ENCODE measurements around the gene TMOD1.

Gene TMOD1

GRCh38 chr9:97511655-97512427 is 10.4 kb downstream of the TMOD1 start:
- DNase-seq = peak in 1 of 42 donors; percentile 33
- intact Hi-C loops (cut with DNase I) = no loop called here

DNA sequence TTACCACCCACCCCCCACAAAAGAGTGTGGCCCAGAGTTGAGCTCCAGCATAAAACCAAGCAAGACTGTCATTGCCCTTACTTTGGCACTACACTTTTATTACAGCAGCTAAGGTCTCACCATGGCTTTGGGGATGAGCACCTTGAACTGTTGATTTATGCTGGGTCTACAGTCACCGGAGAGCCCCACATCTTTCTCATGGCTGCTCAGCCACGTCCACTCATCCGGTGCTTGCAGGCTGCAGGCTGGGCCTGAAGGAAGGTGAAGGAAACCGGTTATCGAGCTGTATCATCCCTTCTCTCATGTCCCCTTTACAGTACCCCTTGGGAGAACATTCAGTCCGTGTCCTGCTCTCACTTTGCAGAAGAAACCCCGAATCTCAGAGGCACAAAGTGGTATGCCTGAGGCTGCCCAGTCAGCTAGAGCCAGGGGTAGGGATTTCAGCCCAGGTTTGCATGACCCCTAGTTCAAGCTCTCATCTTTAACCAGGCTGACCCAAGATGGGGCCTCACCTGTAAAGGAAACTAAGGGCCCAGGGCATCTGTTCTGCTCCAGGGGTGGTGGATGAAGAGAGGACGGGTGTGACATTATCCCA is 11.6 kb downstream of the TMOD1 start:
- intact Hi-C loops (cut with DNase I) = no loop called here
- DNase-seq = peak in 3 of 42 donors; percentile 7 to 29 (median 27)

DNA sequence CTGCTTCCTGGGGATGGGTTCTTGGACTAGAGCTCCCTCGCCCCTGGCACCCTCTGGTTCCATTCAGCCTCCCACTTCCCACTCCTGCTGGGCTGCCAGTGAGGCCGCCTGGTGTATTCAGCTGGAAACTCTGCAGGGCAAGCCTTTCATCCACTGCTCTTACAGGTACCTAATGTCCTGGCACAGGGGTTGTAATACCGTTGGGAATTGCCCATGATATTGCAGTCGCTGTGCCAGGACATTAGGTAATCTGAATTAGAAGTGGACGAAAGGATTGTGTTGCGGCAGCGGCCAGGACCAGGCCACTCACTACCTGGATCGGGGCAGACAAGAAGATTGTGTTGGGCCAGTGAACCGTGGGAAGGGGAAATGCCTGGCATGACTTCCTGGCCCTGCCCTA is 13.1 kb downstream of the TMOD1 start:
- intact Hi-C loops (cut with DNase I) = no loop called here
- DNase-seq = peak in 2 of 42 donors; percentile 13 to 15

GRCh38 chr9:97515662-97516061 is 14.2 kb downstream of the TMOD1 start:
- peak in 37 of 42 donors; percentile 27 to 86 (median 61) for DNase-seq
- intact Hi-C loops (cut with DNase I) = no loop called here

DNA sequence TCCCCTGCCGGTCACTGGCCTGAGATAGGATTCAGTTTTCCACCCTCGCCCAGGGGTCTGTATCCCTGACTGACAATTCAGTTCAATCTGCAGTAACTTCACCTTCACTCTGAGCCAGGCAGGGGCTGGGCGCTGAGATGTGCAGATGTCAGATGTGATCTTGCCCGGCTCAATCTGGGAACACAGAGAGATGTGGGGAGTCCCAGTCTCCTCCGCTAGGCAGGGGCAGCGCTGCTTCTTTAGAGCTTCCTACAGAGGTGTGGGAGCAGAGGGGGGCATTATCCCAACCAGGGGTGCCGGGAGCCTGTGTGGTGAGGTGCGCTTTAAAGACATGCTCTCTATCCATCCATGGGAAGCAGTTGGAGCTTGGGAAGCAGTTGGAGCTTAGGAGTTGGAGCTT is 14.6 kb downstream of the TMOD1 start:
- intact Hi-C loops (cut with DNase I) = no loop called here
- DNase-seq = peak in 14 of 42 donors; percentile 22 to 66 (median 45)

- DNase-seq = peak in 3 of 42 donors; percentile 13 to 29 (median 23)
- intact Hi-C loops (cut with DNase I) = no loop called here
Observed at GRCh38 chr9:97517331-97518089, 16.0 kb downstream of the TMOD1 start.

- peak in 3 of 42 donors; percentile 1 to 23 (median 22) for DNase-seq
- intact Hi-C loops (cut with DNase I) = no loop called here
Observed at GRCh38 chr9:97518166-97518908, 16.9 kb downstream of the TMOD1 start.

DNA sequence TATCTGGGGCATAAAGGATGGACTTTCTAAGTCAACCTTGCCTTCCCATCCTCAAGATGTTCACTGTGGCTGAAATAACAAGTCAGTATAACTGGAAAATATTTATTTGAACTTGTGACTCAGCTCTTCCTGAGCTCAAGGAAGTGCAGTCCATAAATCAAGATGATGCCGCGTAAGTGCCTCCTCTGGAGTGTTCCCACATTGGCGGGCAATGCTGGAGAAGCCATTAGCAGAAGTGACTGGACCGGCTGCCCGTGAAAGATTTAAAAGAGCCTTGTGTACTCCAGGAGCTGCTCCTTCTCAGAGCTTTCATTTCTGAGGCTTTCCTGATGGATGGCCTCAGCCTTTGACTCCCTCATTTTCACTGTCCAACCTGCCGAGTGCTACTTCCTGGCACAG is 17.4 kb downstream of the TMOD1 start:
- intact Hi-C loops (cut with DNase I) = no loop called here
- DNase-seq = peak in 3 of 42 donors; percentile 11 to 29 (median 27)

- intact Hi-C loops (cut with DNase I) = no loop called here
- peak in 2 of 42 donors; percentile 3 to 22 for DNase-seq
Observed at GRCh38 chr9:97519441-97519970, 18.0 kb downstream of the TMOD1 start.

- DNase-seq = peak in 5 of 42 donors; percentile 2 to 26 (median 7)
- intact Hi-C loops (cut with DNase I) = no loop called here
Observed at GRCh38 chr9:97521576-97522333, 20.3 kb downstream of the TMOD1 start.

DNA sequence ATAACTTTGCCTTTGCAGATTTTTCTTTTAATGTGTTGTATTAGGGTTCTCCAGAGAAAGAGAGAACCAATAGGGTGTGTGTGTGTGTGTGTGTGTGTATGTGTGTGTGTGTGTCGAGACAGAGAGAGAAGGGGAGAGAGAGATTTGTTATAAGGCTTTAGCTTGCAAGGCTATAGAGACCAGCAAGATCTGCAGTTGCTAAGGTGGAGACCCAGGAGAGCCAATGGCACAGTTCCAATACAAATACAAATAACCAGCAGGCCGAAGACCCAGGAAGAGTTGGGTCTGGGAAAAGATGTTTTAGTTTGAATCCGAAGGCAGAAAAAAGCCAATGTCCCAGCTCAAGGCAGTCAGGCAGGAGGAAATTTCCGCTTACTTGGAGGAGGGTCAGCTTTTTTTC is 23.0 kb downstream of the TMOD1 start:
- intact Hi-C loops (cut with DNase I) = no loop called here
- DNase-seq = no peak

GRCh38 chr9:97525451-97525850 is 24.0 kb downstream of the TMOD1 start:
- intact Hi-C loops (cut with DNase I) = no loop called here
- DNase-seq = peak in 1 of 42 donors; percentile 2

DNA sequence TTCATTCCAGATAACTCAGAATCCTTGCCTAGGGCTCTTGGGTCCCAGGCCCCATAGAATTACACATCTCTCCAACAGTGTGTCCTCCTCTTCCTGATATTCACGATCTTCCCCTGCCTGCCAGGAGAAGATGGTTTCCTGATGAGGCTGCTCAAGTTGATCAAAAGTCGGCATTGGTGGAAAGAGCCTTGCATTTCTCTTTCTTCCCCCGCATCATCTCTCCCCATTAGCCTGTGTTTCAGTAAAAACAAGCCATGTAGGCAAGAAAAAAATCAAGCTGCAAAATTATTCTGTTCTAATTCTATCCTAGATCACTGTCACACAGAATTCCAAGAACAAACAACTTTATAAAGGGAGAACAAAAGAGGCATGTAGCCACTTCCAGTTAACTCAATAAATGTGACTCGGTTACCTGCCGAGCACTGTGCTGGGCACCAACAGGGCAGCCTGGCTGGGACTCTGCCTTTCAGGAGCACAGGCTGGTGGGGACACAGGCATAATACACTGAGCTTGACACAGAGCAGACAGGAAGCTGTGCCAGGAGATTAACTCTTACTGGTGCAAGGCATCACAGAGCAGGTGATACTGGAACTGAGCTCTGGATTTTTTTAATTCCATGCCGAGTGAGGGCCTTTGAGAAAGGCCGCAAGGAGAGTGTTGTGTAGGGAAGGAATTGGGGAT is 25.6 kb downstream of the TMOD1 start:
- DNase-seq = peak in 7 of 42 donors; percentile 28 to 62 (median 41)
- intact Hi-C loops (cut with DNase I) = no loop called here

DNA sequence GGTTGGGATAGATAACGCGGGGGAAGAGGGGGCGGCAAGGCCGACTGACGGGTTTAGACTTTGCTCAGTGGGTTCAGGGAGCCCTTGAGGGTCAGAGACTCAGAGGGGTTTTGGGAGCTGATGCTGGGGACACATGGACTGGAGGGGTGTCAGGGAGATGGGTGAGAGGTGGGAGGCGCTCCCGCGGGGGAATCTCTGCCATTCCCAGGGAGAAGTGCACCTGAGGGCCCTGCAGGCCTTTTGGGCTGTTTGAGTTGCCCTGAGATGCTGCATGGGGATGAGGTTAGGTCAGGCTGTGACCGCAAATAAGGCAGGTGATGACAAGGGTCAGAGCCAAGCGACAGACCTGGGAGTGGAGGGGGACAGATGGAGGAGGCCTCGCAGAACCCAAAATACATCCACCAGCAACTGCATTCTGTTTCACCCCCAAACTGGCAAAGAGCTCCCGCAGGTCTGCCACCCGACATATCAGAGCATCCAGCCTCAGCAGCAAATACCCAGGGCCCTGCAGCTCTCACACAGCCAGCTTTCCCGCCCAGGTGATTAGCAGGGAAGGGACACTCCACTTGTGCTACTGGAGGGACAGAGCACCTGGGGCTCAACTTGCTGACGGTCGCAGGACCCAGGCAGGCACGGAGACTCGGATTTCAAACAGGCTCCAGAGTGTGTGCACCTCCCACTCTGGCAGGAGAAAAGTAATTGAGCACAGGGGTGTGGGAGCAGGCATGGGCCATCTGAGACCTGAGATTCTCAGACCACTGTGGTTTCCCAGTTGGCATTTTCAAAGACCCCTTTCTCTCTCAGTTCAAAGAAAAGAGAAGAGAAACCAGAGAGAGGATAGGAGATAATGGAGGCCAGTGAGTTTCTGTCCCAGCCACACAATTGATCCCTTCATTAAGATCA is 26.4 kb downstream of the TMOD1 start:
- intact Hi-C loops (cut with DNase I) = no loop called here
- peak in 1 of 42 donors; percentile 27 for DNase-seq

GRCh38 chr9:97528529-97529230 is 27.2 kb downstream of the TMOD1 start:
- intact Hi-C loops (cut with DNase I) = no loop called here

More at GRCh38 chr9:97528529-97529230, 27.2 kb downstream of the TMOD1 start:
- DNase-seq = peak in 1 of 42 donors; percentile 21

Data from head of caudate nucleus (tissue), 42 donors.